Activated naive CD4-positive, alpha-beta T cell treated with anti-CD3 and anti-CD28 coated beads, Interleukin-2, amount 50 U/mL, for 24 hours (primary cell): ENCODE measurements around the gene SLC30A7.
"Not testable (repeated sequence)": the region's sequence is repeated elsewhere in the genome, so short reads cannot be mapped to it uniquely, and the experiment has no call there.

Experiments
- H3K27ac Mint-ChIP-seq: one replicate; pipeline ENCODE4 v1.8.0; 2021; ENCODE audit warnings: mild to moderate bottlenecking, mixed read lengths
- H3K27me3 Mint-ChIP-seq: one replicate; pipeline ENCODE4 v1.8.0; 2021; ENCODE audit warnings: mixed read lengths
- H3K36me3 Mint-ChIP-seq: one replicate; pipeline ENCODE4 v1.8.0; 2021; ENCODE audit warnings: mixed read lengths
- H3K4me1 Mint-ChIP-seq: one replicate; pipeline ENCODE4 v1.8.0; 2021; ENCODE audit warnings: mixed read lengths
- H3K4me3 Mint-ChIP-seq: one replicate; pipeline ENCODE4 v1.8.0; 2021; ENCODE audit warnings: mild to moderate bottlenecking, mixed read lengths
- H3K9me3 Mint-ChIP-seq: one replicate; pipeline ENCODE4 v1.8.0; 2021; ENCODE audit warnings: mixed read lengths

SLC30A7 gene

GRCh38 chr1:100876291-100876690 is 19.6 kb upstream of the SLC30A7 start:
- H3K36me3 Mint-ChIP-seq: peaks cover 1% of the 10 kb centered on the region
- H3K27me3 Mint-ChIP-seq: no peaks in the 10 kb centered on the region
- H3K4me3 Mint-ChIP-seq: no peak overlapping the region
- H3K4me1 Mint-ChIP-seq: no peaks in the 10 kb centered on the region
- H3K9me3 Mint-ChIP-seq: no peaks in the 10 kb centered on the region
- H3K27ac Mint-ChIP-seq: no peak overlapping the region

GRCh38 chr1:100879422-100879821 is 16.5 kb upstream of the SLC30A7 start:
- H3K9me3 Mint-ChIP-seq: no peaks in the 10 kb centered on the region
- H3K4me1 Mint-ChIP-seq: no peaks in the 10 kb centered on the region
- no peaks in the 10 kb centered on the region for H3K27me3 Mint-ChIP-seq
- no peak overlapping the region for H3K27ac Mint-ChIP-seq
- H3K4me3 Mint-ChIP-seq: no peak overlapping the region
- peaks cover 1% of the 10 kb centered on the region for H3K36me3 Mint-ChIP-seq

GRCh38 chr1:100881687-100882086 is 14.2 kb upstream of the SLC30A7 start:
- Mint-ChIP-seq H3K9me3 (no peaks in the 10 kb centered on the region), H3K4me1 (no peaks in the 10 kb centered on the region), H3K27me3 (no peaks in the 10 kb centered on the region), H3K4me3 (no peak overlapping the region), H3K27ac (no peak overlapping the region), H3K36me3 (no peaks in the 10 kb centered on the region)

GRCh38 chr1:100882698-100883097 is 13.2 kb upstream of the SLC30A7 start:
- no peak overlapping the region for H3K27ac Mint-ChIP-seq
- H3K4me3 Mint-ChIP-seq: no peak overlapping the region
- no peaks in the 10 kb centered on the region for H3K4me1 Mint-ChIP-seq
- H3K27me3 Mint-ChIP-seq: no peaks in the 10 kb centered on the region
- H3K36me3 Mint-ChIP-seq: no peaks in the 10 kb centered on the region
- no peaks in the 10 kb centered on the region for H3K9me3 Mint-ChIP-seq

GRCh38 chr1:100883963-100884362 is 11.9 kb upstream of the SLC30A7 start:
- Mint-ChIP-seq H3K4me1 (no peaks in the 10 kb centered on the region), H3K27me3 (no peaks in the 10 kb centered on the region), H3K4me3 (no peak overlapping the region), H3K9me3 (no peaks in the 10 kb centered on the region), H3K36me3 (peaks cover 4% of the 10 kb centered on the region), H3K27ac (no peak overlapping the region)

GRCh38 chr1:100889007-100889406 is 6.9 kb upstream of the SLC30A7 start:
- not testable (repeated sequence) for H3K9me3 Mint-ChIP-seq, H3K27ac Mint-ChIP-seq, H3K4me3 Mint-ChIP-seq, H3K27me3 Mint-ChIP-seq
- Mint-ChIP-seq H3K36me3 (peaks cover 15% of the 10 kb centered on the region), H3K4me1 (peaks cover 12% of the 10 kb centered on the region)

- Mint-ChIP-seq H3K4me1 (peaks cover 17% of the 10 kb centered on the region), H3K36me3 (peaks cover 15% of the 10 kb centered on the region)
- H3K27ac Mint-ChIP-seq, H3K9me3 Mint-ChIP-seq, H3K4me3 Mint-ChIP-seq, H3K27me3 Mint-ChIP-seq: not testable (repeated sequence)
These were observed 5.9 kb upstream of the SLC30A7 start for GRCh38 chr1:100889869-100890482.

GRCh38 chr1:100891380-100891779 is 4.5 kb upstream of the SLC30A7 start:
- Mint-ChIP-seq H3K4me3 (peak overlapping the region; percentile 16), H3K27me3 (no peaks in the 10 kb centered on the region), H3K9me3 (peaks cover 7% of the 10 kb centered on the region), H3K36me3 (peaks cover 15% of the 10 kb centered on the region), H3K27ac (no peak overlapping the region), H3K4me1 (peaks cover 17% of the 10 kb centered on the region)

- Mint-ChIP-seq H3K36me3 (peaks cover 17% of the 10 kb centered on the region), H3K27ac (no peak overlapping the region), H3K27me3 (no peaks in the 10 kb centered on the region), H3K4me1 (peaks cover 21% of the 10 kb centered on the region), H3K4me3 (peak overlapping the region; percentile 75), H3K9me3 (peaks cover 7% of the 10 kb centered on the region)
These were observed 3.3 kb upstream of the SLC30A7 start for GRCh38 chr1:100892554-100892953.

- H3K36me3 Mint-ChIP-seq: peaks cover 17% of the 10 kb centered on the region
- peak overlapping the region; percentile 65 for H3K27ac Mint-ChIP-seq
- H3K27me3 Mint-ChIP-seq: no peaks in the 10 kb centered on the region
- peaks cover 31% of the 10 kb centered on the region for H3K4me1 Mint-ChIP-seq
- H3K9me3 Mint-ChIP-seq: peaks cover 7% of the 10 kb centered on the region
- H3K4me3 Mint-ChIP-seq: peak overlapping the region; percentile 75
These were observed 2.2 kb upstream of the SLC30A7 start for GRCh38 chr1:100893718-100894117.

- peaks cover 42% of the 10 kb centered on the region for H3K4me1 Mint-ChIP-seq
- peak within 1 kb of the TSS; percentile 96 for H3K4me3 Mint-ChIP-seq
- peak within 1 kb of the TSS; percentile 98 for H3K27ac Mint-ChIP-seq
- no peaks in the 10 kb centered on the region for H3K27me3 Mint-ChIP-seq
- peaks cover 22% of the 10 kb centered on the region for H3K36me3 Mint-ChIP-seq
- H3K9me3 Mint-ChIP-seq: peaks cover 7% of the 10 kb centered on the region
These were observed 1.0 kb upstream of the SLC30A7 start, which contains the start of gene EXTL2 for GRCh38 chr1:100894603-100895539. EXTL2 (minus strand) TSS chr1:100894842; CDS start chr1:100888757, 6,085 bp downstream.

GRCh38 chr1:100896481-100896982 is 642 bp downstream of the SLC30A7 start:
- no peaks in the 10 kb centered on the region for H3K27me3 Mint-ChIP-seq
- H3K36me3 Mint-ChIP-seq: peaks cover 15% of the 10 kb centered on the region
- peaks cover 54% of the 10 kb centered on the region for H3K4me1 Mint-ChIP-seq
- H3K9me3 Mint-ChIP-seq: no peaks in the 10 kb centered on the region
- H3K27ac Mint-ChIP-seq: peak overlapping the region; percentile 98
- peak overlapping the region; percentile 96 for H3K4me3 Mint-ChIP-seq

- H3K27ac Mint-ChIP-seq: no peak overlapping the region
- H3K4me1 Mint-ChIP-seq: peaks cover 84% of the 10 kb centered on the region
- peaks cover 34% of the 10 kb centered on the region for H3K36me3 Mint-ChIP-seq
- no peak overlapping the region for H3K4me3 Mint-ChIP-seq
- no peaks in the 10 kb centered on the region for H3K9me3 Mint-ChIP-seq
- H3K27me3 Mint-ChIP-seq: no peaks in the 10 kb centered on the region
These were observed 6.5 kb downstream of the SLC30A7 start for GRCh38 chr1:100902365-100902764.

- peaks cover 87% of the 10 kb centered on the region for H3K4me1 Mint-ChIP-seq
- no peaks in the 10 kb centered on the region for H3K9me3 Mint-ChIP-seq
- H3K36me3 Mint-ChIP-seq: peaks cover 40% of the 10 kb centered on the region
- H3K27ac Mint-ChIP-seq: no peak overlapping the region
- no peak overlapping the region for H3K4me3 Mint-ChIP-seq
- H3K27me3 Mint-ChIP-seq: no peaks in the 10 kb centered on the region
These were observed 7.9 kb downstream of the SLC30A7 start for GRCh38 chr1:100903777-100904176.

- Mint-ChIP-seq H3K4me3 (peak overlapping the region; percentile 15), H3K36me3 (peaks cover 40% of the 10 kb centered on the region), H3K27ac (peak overlapping the region; percentile 11), H3K27me3 (no peaks in the 10 kb centered on the region), H3K4me1 (peaks cover 87% of the 10 kb centered on the region), H3K9me3 (no peaks in the 10 kb centered on the region)
These were observed 8.6 kb downstream of the SLC30A7 start for GRCh38 chr1:100904528-100904927.

- H3K4me3 Mint-ChIP-seq: peak overlapping the region; percentile 9
- no peaks in the 10 kb centered on the region for H3K27me3 Mint-ChIP-seq
- peak overlapping the region; percentile 18 for H3K27ac Mint-ChIP-seq
- H3K9me3 Mint-ChIP-seq: no peaks in the 10 kb centered on the region
- peaks cover 37% of the 10 kb centered on the region for H3K36me3 Mint-ChIP-seq
- H3K4me1 Mint-ChIP-seq: peaks cover 82% of the 10 kb centered on the region
These were observed 9.3 kb downstream of the SLC30A7 start for GRCh38 chr1:100905181-100905580.
